ENCODE results near the gene WNT7B.

WNT7B gene

GRCh38 chr22:45961679-45962433 is 15.1 kb downstream of the WNT7B start:
- no peak overlapping the region for H3K27ac ChIP-seq
- no peak for TF ChIP-seq CTCF (IDR thresholded peaks at IDR 0.05; ENCODE audit: low read depth, low read length, missing control alignments)
- no peak for DNase-seq
- H3K36me3 ChIP-seq (replicated peaks): no peaks in the 10 kb centered on the region
- no peak overlapping the region for H3K4me3 ChIP-seq (ENCODE audit: low read depth, low read length)
- no peaks in the 10 kb centered on the region for H3K27me3 ChIP-seq (replicated peaks)
- in situ Hi-C loops (cut with HindIII; ENCODE audit: low pct_ligation_motif_present, low sequenced_read_pairs): no loop called here

GRCh38 chr22:45960477-45961386 is 16.2 kb downstream of the WNT7B start:
- no peaks in the 10 kb centered on the region for H3K27me3 ChIP-seq (replicated peaks)
- DNase-seq: no peak
- no peak overlapping the region for H3K4me3 ChIP-seq (ENCODE audit: low read depth, low read length)
- H3K27ac ChIP-seq: no peak overlapping the region
- no peaks in the 10 kb centered on the region for H3K36me3 ChIP-seq (replicated peaks)
- no peak for TF ChIP-seq CTCF (IDR thresholded peaks at IDR 0.05; ENCODE audit: low read depth, low read length, missing control alignments)
- in situ Hi-C loops (cut with HindIII; ENCODE audit: low pct_ligation_motif_present, low sequenced_read_pairs): no loop called here

GRCh38 chr22:45959719-45960476 is 17.1 kb downstream of the WNT7B start:
- Histone ChIP-seq H3K36me3 (replicated peaks) (no peaks in the 10 kb centered on the region), H3K27ac (no peak overlapping the region), H3K27me3 (replicated peaks) (no peaks in the 10 kb centered on the region), H3K4me3 (ENCODE audit: low read depth, low read length) (no peak overlapping the region)
- no peak for DNase-seq
- in situ Hi-C loops (cut with HindIII; ENCODE audit: low pct_ligation_motif_present, low sequenced_read_pairs): no loop called here
- no peak for TF ChIP-seq CTCF (IDR thresholded peaks at IDR 0.05; ENCODE audit: low read depth, low read length, missing control alignments)

DNA sequence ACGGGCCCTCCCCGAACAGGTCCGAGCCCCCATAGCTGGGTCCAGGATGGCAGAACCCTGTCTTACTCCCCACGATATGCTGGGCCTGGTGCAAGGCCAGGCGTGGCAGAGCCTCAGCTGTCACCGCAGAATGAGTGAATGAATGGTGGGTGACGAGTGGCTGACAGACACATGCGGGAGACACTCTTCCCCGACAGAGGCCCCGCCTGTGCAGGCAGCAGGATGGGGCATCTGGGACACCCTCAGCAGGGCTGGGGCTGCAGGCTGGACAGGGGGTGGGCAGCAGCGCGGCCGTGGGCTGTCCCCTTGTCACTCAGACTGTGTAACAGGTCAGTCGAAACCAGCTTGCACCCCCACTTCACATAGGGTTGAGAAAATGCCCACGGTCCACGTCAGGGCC is 18.0 kb downstream of the WNT7B start:
- Histone ChIP-seq H3K27ac (no peak overlapping the region), H3K27me3 (replicated peaks) (no peaks in the 10 kb centered on the region), H3K4me3 (ENCODE audit: low read depth, low read length) (no peak overlapping the region), H3K36me3 (replicated peaks) (no peaks in the 10 kb centered on the region)
- TF ChIP-seq CTCF (IDR thresholded peaks at IDR 0.05; ENCODE audit: low read depth, low read length, missing control alignments): no peak
- in situ Hi-C loops (cut with HindIII; ENCODE audit: low pct_ligation_motif_present, low sequenced_read_pairs): no loop called here
- DNase-seq: no peak

DNA sequence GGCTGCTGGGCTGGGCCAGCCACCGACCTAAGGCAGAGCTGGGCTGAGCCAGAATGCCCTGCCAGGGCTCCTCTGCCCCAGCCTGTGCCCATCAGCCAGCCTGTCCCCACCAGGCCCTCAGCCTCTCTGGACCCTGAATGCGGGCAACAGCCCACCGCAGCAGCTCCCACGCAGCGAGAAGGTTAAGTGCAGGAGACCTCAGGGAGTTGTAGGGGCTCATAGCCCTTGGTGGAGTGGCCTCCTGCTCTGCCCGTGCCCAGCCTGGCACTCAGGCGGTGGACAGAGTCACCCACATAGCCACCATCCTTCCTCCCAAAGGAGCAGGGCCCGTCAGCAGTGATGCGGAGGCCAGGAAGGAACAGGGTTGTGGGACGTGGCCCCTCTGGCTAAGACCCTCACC is 19.1 kb downstream of the WNT7B start:
- H3K4me3 ChIP-seq (ENCODE audit: low read depth, low read length): no peak overlapping the region
- DNase-seq: no peak
- H3K27ac ChIP-seq: no peak overlapping the region
- no peaks in the 10 kb centered on the region for H3K36me3 ChIP-seq (replicated peaks)
- H3K27me3 ChIP-seq (replicated peaks): no peaks in the 10 kb centered on the region
- TF ChIP-seq CTCF (IDR thresholded peaks at IDR 0.05; ENCODE audit: low read depth, low read length, missing control alignments): no peak
- in situ Hi-C loops (cut with HindIII; ENCODE audit: low pct_ligation_motif_present, low sequenced_read_pairs): no loop called here

All from brain microvascular endothelial cell (primary cell).